Bone marrow (tissue), 2 donors: ENCODE data around the gene PPP6R1.

Experiments
- DNase-seq, 2 donors: peaks; one replicate each; lab custom pipeline; 2025; lab: John Stamatoyannopoulos, UW

PPP6R1 gene

GRCh38 chr19:55181740-55182139, 77.1 kb downstream of the PPP6R1 start:
- DNase-seq = no peak
